GM21786 (cell line): ENCODE results near the gene PDE9A.

Experiments used
- ATAC-seq: cut with Tn5 transposase; IDR thresholded peaks from one replicate; pipeline ENCODE4 v1.9.1; 2021; ENCODE audit not compliant: unreplicated experiment

PDE9A gene

DNA sequence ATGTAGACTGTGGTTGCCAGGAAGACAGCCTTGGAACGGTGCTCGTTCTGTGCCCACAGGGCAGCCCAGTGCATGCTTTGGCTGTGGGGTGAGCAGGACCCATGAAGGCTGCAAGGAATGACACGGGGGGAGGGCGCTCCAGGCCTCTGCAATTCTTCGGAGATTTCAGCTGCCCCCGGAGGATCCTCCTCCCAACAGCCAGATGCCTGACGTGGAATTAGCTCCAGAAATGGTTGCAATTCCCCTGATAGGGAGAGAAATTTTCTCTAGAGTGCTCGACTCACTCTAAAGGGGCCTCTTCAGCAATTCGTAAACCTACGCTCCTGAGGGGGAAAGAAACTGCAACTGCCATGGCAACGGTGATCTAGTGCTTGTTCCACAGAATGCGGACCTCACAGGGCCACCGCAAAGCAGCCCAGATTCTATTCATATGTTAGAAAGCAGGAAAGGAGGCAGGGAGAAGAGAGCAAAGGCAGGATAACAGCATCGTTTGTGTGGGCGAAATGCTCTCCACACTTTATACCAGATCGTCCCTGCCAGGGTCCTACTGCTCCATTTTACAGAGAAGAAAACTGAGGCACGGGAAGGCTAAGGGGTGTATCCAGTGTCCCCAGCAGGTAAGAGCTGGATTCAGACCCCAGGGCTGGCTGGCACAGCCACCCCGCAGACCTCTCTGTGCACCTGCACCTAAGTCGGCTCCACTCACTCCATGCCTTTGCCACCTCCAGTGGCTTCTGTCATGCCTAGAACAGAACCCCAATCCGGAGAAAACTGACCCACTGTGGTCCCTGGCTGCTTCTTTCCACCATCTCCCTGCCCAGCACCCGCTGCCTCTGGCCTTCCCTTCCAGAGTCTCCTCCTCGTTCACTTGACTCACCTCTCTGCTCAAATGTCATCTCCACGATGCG lies 11.9 kb upstream of the PDE9A start:
- no peak for ATAC-seq

DNA sequence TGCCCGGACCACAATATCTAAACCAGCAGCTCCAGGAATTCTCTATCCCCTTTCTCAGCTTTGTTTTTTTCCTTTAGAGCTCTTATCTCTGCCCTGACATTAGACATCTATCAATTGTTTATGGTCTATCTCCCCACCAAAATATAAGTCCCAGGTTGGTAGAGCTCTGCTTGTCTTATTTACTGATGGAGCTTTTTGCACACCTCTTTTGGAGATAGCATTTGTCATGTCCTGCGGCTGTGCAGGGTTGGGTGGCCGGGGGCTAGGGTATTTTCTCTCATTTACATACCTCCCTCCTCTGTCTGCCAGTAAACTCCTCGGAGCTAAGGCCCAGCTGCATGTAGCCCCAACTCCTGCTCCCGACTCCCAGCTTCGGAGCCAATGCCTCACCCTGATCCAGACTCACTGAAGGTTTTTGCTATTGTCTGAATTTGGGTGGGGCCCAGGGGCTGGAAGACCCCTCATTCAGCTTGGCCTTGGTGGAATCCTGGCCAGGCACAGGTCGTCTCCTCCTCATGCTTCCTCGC lies 11.1 kb upstream of the PDE9A start:
- no peak for ATAC-seq

DNA sequence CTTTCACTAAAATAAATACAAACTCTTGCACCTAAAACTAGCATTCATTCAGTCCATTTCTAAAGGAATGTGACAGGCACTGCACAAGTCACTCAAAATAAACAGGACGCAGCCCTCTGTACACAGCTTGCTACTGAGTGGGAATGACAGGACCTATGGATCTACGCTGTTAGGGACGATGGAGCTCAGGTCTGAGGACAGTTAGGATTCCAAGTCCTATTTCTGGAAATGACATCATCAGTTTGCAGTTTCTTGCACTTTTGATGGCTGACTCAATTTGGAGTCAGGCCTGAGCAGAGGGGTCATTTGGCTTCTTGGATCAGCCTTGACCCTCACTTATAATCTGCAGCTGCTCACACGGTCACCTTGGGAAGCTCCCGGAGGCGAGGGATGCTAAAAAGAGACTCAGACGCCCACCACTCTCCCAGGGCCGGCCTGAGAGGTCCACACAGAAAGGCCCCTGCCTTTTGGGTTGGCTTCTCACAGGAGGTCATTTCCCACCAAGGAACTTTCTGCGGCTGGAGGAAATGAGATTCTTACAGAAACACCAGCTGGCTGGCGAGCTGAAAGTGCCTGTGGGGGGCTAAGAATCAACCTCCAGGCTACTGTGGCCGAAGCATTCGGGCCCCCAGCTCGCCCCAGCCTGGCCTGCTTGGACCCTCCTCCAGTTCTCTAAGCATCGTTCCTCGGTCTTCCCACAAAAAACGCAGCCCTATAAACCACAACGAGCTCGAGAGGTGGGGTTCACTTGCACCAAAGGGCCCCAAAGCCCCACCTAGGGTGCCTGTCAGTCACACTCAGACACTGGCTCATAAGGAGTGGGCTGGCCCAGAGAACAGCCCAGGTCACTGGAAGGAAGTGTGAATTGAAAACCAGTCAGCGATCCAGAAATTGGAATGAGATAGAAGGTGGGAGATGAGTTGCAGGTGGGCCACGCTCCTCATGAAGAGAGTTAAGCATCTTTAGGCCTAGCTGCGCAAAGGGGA lies 8.9 kb upstream of the PDE9A start:
- ATAC-seq: no peak

GRCh38 chr21:42645211-42646075 lies 8.0 kb upstream of the PDE9A start:
- ATAC-seq: no peak

GRCh38 chr21:42646076-42646825 lies 7.2 kb upstream of the PDE9A start:
- ATAC-seq: no peak

DNA sequence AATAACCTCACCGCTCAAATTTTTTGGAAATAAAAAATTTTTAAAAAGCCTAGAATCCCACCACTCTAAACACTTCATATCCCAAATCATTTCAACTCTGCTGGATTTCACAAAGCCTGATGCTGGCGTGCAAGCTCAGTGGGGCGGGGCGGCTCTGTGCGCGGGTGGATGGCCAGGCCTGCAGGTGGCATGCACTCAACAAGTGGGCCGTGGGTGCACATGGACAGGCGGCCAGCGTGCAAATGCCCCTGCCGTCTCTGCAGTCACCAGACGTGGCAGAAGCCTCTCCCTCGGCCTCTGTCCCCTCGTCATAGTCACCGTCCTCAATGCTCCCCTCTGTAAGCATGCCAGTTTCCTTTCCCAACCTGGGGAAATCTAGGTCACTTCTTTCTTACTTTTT lies 6.6 kb upstream of the PDE9A start:
- ATAC-seq: no peak

GRCh38 chr21:42648606-42649005 lies 4.8 kb upstream of the PDE9A start:
- ATAC-seq: no peak

DNA sequence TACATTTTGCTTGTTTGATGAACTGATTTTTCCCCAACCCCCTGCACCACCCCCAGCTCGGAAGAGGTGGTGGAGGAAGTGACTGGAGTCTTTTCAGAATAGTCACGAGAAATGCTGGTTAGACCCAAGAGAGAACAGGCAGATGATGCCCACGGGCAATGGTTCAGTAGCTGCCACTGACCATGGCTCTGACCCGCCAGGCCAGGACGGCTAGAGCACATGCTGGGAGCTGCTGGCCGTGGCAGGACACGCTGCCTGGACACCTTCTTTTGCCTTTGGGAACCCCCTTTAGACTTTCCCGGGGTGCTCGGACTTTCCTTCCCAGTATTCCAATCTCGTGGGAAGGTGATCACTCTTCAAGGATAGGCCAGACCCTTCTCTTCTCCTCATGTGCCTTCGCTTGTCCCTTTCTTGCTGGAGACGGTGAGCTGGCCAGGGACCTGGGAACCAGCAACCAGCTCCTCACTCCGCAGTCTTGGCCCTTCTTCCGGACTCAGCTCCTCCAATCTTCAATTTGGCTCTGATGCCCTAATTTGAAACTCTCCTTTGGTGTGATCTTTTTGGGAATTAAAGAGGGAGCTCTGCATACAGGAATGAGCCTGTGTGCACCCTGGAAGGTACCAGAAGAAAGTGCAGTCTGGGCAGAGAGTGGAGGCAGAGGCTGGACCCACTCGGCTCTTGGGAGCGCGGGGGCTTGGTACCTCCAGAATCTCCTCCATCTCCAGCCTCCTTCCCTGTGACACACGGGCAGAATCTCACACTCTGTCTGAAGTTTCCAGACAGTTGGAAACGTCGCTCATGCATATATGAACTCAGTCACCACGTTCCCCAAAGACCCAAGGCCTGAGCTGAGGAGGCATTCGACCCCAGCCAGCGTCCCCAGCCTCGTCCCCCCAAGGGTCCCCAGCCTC lies 4.0 kb upstream of the PDE9A start:
- no peak for ATAC-seq

DNA sequence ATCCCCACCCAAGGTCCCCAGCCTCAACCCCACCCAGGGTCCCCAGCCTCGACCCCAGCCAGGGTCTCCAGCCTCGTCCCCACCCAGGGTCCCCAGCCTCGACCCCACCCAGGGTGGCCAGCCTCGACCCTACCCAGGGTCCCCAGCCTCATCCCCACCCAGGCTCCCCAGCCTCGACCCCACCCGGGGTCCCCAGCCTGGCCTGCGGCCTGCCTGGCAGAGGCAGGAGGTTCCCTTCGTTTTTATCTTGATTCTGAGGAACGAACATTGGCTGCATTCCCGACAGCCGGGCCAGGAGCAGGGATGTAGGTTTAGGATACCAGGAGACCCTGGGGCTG lies 3.4 kb upstream of the PDE9A start:
- no peak for ATAC-seq

DNA sequence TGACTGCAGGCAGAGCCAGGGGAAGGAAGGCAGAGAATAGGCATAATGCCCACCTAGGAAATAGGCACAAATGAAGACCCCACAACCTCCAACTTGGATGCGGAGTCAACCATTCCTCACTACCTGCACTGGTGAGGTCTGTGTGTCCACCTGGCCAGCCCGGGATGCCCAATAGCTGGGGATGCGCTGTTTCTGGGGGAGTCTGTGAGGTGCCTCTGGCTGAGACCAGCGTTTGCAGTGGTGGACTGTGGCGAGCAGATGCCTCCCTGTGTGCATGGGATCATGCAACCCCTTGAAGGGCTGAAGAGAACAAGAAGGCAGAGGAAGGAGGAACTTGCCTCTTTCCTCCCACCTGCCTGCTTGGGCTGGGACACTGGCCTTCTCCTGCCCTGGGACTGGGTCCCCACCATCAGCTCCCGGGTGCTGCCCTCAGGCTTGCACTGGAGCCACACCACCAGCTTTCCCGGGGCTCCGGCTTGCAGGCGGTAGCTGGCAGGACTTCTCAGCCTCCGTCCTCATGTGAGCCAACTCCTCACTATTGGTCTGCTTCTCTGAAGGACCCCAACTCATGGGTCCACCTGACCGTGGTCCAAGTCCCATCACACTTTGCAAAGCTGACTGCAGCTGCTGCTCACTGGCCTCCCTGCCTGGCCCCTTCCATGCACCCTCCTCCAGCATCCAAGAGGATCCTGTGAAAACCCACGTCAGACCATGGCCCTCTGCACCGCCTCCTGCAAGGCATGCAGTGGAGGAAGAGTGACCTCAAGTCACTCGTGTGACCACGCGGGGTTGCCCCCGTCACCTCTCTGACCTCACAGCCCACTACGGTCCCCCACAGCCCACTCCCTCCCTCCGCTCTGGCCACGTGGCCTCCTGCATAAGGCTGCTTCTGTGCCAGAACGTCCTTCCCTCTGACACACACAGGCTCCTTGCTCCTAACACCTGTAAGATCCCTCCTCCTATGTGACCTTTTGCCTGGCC lies 2.7 kb upstream of the PDE9A start:
- ATAC-seq: no peak

GRCh38 chr21:42651515-42652401 lies 1.7 kb upstream of the PDE9A start:
- no peak for ATAC-seq

DNA sequence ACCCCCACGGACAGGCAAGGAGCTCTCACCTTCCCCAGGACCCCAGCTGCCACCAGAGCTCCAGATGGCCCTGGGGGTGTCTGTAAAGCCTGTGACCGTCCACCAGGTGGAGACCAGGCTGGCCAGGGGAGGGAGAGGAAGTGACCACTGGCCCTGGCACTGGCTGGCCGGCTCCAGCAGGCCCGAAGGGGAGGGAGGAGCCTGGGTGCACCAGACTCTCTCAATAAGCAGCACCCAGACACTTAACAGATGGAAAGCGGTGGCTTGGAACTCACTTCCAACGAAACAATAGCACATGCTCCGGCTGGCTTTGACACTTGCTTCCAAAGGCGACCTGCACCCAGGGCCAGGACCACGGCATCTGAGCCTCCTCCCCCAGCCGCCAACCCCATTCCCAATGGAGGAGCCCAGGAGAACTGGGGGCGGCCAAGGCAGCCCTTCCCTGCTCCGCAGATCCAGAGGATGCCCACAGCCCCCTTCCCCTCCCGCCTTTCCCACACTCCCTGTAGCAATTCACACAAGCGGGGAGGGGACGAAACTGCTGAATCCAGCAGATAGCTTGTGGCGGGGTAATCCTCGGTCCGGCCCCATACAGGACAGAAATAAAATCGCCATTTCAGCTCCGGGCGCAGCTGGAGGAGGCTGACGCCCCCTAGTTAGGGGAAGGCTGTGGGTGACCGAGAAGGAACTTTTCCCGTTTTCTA lies 742 bp upstream of the PDE9A start:
- no peak for ATAC-seq

DNA sequence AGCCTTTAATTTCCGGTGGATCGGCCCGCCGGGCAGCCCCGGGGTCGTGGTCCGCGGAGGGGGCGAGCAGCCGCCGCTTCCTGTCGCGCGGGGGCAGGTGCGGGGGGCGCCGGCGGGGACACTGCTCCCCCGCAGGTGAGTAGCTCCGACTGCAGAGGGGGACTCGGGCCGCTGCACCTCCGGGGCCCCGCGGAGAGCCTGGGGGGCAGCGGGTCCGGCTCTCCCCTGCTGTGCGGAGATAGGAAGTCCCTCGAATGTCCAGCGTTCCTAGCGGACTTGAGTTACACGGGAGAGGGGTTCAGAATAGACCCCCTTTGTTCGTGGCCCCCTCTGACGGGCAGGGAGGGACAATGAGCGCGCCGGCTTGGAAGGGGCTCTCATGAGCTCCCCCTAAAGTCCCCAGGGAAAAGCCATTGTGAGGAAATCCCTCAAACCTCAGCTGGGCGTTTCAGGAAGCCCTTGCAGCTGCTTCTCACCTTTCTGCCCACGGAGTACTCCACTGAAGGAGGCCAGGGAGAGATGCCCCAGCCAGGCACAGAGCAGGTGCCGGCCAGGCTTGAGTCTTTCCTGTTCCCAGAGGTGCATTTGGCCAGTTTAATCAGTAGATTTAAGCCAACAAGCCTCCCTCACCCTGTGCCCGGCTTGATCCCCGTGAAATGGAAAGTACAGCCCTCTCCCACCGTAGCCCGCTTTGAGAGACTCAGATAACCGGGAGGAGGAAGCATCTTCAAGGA lies 925 bp downstream of the PDE9A start:
- no peak for ATAC-seq

DNA sequence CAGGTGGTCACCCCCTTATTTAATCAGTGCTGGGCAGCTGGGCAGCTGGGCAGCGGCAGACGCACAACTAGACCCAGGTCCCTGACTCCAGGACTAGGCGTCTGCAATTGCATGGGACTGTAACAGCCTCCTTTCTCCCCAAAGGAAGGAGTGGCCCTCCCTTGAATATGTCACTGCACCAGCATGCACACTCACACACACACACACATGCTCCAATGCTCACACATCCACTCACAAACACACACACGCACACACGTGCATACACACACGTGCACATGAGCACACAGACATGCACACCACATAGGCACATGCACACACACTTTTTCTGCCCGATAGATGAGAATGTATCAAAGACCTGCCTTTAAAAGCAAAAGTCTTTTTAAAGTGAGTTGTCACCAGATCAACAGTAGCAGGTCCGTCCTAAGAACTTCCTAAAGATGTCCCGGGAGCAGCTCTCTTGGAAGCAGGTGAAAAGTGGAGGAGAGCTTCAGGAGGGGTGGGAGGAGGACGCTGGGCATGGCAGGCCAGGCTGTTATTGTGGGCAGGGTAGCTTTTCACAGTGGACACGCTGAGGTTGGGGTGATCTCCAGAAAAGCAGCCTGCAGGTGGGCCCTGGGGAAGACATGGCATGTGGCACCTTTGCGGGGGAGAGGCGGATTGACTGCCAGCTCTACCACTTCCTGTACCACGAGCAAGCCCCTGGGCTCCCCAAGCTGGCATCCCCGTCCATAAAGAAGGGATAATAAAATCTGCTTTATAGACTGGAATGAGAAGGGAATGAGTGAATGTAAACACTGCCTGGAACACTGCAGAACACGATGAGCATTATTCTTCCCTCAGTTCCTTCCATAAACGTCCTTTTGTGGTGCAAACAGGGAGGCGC lies 1.7 kb downstream of the PDE9A start:
- no peak for ATAC-seq
